GM21515 (cell line): Measurements from ENCODE around the gene RANBP3.

Experiments used
- ATAC-seq: cut with Tn5 transposase; IDR thresholded peaks from one replicate; pipeline ENCODE4 v1.9.1; 2021; ENCODE audit not compliant: unreplicated experiment

The RANBP3 gene

DNA sequence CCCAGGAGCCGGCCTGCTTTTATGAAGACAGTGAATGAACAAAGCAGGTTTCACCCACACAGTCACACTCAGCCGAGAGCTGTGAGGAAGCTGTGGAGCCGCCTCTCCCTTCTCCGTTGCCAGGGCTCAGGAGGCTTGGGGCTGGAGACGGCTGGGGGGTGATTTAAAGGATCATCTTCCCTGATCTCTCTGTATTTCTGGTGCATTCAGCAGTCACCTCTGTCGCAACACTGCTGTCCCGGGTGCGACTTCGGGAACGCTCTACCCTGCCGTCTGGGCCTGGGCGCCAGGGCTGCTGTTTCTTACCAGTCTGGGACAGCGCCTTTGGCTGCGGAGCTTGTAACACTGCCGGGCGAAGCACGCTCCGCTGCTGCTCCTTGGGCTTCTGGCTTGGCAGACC is 45.8 kb downstream of the RANBP3 start:
- ATAC-seq, result no peak

GRCh38 chr19:5931251-5931650 is 46.7 kb downstream of the RANBP3 start:
- no peak for ATAC-seq

DNA sequence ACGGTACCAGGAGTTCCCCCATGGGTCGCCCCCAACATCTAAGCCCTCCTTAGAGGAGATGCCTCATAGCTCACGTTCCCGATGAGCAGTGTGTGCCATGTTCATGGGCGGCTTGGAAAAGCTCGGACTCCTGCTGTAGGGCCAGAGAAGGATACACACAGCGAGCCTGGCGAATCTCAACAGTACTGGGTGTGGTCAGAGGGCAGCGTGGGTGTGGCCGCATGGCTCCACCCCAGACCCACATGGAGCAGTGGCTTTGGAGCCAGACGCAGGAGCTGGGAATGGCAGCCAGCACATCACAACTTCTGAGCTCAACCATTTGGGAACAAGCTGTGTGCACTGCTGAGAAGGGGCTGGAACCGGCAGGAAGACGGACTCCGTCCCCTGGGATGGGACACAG is 48.3 kb downstream of the RANBP3 start:
- no peak for ATAC-seq

DNA sequence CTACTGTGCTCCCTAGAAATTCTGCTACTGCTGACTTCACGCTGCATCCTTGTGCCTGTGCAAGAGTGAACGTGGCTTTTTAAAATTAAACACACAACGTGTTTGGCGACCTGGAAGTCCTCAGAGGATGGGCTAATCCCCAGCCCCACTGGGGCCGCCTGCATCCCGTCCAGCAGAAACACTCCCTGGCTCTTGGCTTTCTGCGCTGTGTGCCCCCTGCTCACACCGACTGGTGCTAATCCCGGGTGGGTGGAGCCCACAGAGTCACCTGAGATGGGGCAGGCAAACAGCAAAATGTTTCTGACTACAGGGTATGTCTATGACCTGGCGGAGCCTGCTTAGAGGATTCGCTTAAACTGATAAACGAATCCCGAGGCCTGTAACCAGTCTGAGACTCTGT is 48.8 kb downstream of the RANBP3 start:
- no peak for ATAC-seq

GRCh38 chr19:5927441-5927821 is 50.5 kb downstream of the RANBP3 start:
- no peak for ATAC-seq

DNA sequence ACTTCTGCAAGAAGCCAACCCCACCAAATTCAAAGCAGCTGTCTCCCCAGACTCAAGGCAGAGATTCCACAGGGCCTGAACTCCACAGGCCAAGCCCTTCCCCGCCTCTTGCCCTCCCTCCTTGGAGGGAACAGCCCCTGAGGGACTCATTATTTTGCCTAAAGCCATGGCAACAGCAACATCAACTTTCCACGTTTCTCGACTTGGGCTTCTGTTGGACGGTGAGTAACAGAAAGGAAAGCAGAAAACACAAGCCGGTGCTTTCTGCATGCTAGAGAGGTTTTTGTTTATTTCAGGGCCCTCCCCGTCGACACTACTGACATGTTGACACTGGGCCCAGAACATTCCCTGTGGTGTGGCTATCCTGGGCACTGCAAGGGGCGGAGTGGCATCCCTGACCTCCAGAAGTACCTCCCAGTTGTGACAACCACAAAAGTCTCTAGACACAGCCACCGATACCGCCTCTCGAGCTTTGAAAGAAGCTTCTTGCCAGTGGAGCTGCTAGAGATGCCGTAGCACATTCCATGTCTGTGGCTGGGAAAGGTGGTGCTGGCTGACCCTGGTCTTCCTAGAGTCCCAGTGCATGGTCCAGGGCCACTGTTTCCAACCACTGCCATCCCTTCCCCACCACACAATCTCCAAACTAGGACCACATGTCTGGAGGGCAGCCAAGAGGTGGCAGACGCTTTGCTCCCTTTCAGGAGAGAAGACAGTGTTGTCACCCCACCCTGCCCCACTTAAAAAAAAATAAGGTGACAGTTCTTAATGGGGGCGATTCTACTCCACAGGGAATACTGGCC is 51.1 kb downstream of the RANBP3 start:
- ATAC-seq, result no peak

GRCh38 chr19:5925830-5926427 is 52.0 kb downstream of the RANBP3 start:
- no peak for ATAC-seq

DNA sequence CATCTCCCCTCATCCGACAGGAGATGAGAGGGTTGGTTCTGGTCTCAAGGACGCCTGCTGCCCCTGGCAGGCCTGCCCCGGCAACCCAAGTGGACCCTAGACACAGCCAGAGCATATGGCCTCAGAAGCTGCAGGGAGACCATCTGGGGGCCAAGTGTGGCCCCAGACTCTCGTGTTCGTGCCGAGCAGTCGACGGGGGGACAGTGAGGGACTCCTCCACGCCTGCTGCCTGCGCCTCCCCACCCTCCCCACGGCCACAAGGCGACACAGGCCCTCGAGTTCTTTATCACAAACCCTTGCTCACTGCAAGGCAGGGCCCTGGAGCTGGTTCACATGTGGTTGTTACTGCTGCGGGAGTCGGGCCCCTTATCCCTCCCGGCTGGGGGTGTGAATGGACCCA is 54.6 kb downstream of the RANBP3 start:
- ATAC-seq, result no peak

- ATAC-seq, result no peak
Measured at GRCh38 chr19:5922161-5922545, 55.8 kb downstream of the RANBP3 start.

- ATAC-seq, result no peak
Measured at GRCh38 chr19:5921516-5922160, 56.3 kb downstream of the RANBP3 start.

- ATAC-seq, result no peak
Measured at GRCh38 chr19:5918463-5919079, 59.4 kb downstream of the RANBP3 start.

- ATAC-seq, result no peak
Measured at GRCh38 chr19:5917431-5918107, 60.4 kb downstream of the RANBP3 start.

GRCh38 chr19:5916181-5916708 is 61.7 kb downstream of the RANBP3 start:
- ATAC-seq, result no peak

- ATAC-seq, result no peak
Measured at GRCh38 chr19:5915782-5916165, 62.2 kb downstream of the RANBP3 start.

- ATAC-seq, result no peak
Measured at GRCh38 chr19:5914946-5915781, 62.8 kb downstream of the RANBP3 start.

- no peak for ATAC-seq
Measured at GRCh38 chr19:5914358-5914774, 63.6 kb downstream of the RANBP3 start.

GRCh38 chr19:5913739-5914357 is 64.1 kb downstream of the RANBP3 start, which contains the start of gene CAPS:
Gene CAPS (plus strand): TSS chr19:5914254. CDS start chr19:5914407, 153 bp downstream.
- no peak for ATAC-seq

- no peak for ATAC-seq
Measured at GRCh38 chr19:5911366-5911765, 66.6 kb downstream of the RANBP3 start.

- ATAC-seq, result no peak
Measured at GRCh38 chr19:5910638-5910907, 67.4 kb downstream of the RANBP3 start.
